Ascending aorta (tissue), 2 donors: Measurements from ENCODE around the gene NT5C1B. TPM values are rescaled to one million over a fixed set of nuclear protein-coding genes. Genes with fewer than 3 reads are reported as not detected.

Source experiments
- DNase-seq, 2 donors: peaks; one replicate each; pipeline ENCODE4 v3.0.0-alpha.2; 2019; ENCODE audit warnings: low spot score in 2 of 2
- H3K27ac ChIP-seq, 2 donors: fragments of 200-600 bp; sonication (generic); one replicate each; pipeline ENCODE4 v1.5.1; 2016 to 2017; ENCODE audit warnings: mild to moderate bottlenecking in 1 of 2
- H3K27me3 ChIP-seq: fragments of 200-600 bp; sonication (generic); one replicate; pipeline ENCODE4 v1.5.1; 2017
- H3K36me3 ChIP-seq, 2 donors: fragments of 200-600 bp; sonication (generic); one replicate each; pipeline ENCODE4 v1.5.1; 2016
- H3K4me1 ChIP-seq, 2 donors: fragments of 200-600 bp; sonication (generic); one replicate each; pipeline ENCODE4 v1.5.1; 2016 to 2017; ENCODE audit warnings: mild to moderate bottlenecking in 1 of 2
- H3K4me3 ChIP-seq, 2 donors: fragments of 200-600 bp; sonication (generic); one replicate each; pipeline ENCODE4 v1.5.1; 2016 to 2017; ENCODE audit warnings: mild to moderate bottlenecking in 1 of 2
- H3K9me3 ChIP-seq, 2 donors: fragments of 200-600 bp; sonication (generic); one replicate each; pipeline ENCODE4 v1.5.1; 2016
- CTCF ChIP-seq, 3 experiments: fragments of 200-600 bp in 2 of 3; fragments of 450-650 bp in 1 of 3; sonication (generic) in 2 of 3; IDR thresholded peaks; one replicate each; pipeline ENCODE4 v1.5.1; 2016 to 2019; ENCODE audit warnings: antibody characterized with exemption in 3 of 3, mild to moderate bottlenecking in 1 of 3, moderate library complexity in 1 of 3
- intact Hi-C: fragments of 100-400 bp; cut with DNase I; formaldehyde crosslinking; loops from one replicate; pipeline ENCODE4 v1.15.1; 2023
- total RNA-seq: library from RNA; depleted of rRNA; stranded (reverse); fragments of >200 nt; gene quantifications from one replicate; pipeline ENCODE4 v1.1.0, GENCODE V29; 2016

Gene NT5C1B
- total RNA-seq, 1 donor from 2014 or later, result not detected

DNA sequence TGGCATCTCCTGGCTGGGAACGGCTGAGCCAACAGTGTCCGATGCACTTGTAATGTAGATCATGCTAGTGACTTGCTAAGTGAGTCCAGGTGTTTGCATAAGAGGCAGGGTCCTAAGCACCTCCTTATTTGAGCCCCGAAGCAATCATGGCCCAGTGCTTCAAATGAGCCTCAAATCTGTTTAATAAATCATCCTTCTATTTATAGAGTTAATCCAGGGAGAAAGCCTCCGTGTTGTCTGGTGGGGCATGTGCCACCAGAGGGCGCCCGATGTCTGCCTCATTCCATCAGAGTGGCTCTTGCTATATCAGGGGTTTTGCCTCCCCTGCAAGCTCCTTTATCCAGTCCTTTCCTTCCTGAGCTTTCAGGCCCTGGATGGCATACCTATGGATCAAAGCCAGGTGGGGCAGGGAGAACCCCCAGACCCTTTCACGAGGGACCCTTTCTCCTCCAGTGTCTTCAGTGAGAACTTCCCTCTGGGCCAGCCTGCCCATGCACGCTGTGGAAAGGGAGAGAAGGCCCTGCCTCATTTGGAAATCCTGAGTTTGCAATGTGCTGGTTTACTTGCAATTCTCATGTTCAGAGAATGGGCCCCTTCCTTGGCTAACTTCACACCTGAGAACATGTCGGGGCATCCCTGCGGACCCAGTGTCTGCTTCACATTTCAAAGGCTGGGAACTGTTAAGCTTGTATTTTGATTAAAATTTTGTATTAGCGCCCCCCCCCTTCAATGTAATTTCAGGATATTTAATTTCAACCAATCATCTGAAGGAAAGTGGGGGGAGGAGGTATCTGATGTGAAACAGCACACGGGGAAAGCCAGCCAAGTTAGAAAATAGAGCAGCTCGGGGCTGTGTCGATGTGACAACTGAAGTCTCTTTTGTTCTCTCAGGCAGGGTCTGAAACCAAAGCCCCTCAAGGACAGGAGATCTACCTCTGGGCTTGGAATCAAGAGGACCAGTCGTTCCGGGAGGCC lies 68.6 kb downstream of the NT5C1B start:
- intact Hi-C loops, result loop anchor here (2.0 to 5.0 kb wide), 6 partner anchors 40 to 826 kb away; partner anchors contain the start of gene RDH14
- DNase-seq, result peak; percentile 19 to 95
- H3K27me3 ChIP-seq, result no peaks in the 10 kb centered on the region
- peak overlapping the region; percentile 53 to 66 for H3K27ac ChIP-seq
- H3K9me3 ChIP-seq, result no peaks in the 10 kb centered on the region
- peaks cover 3 to 28% of the 10 kb centered on the region in 2 donors for H3K4me1 ChIP-seq
- H3K36me3 ChIP-seq, result no peaks in the 10 kb centered on the region
- H3K4me3 ChIP-seq, result peak overlapping the region in 1 of 2 donors; percentile 17
- peak; percentile 84 to 94 (median 91) for TF ChIP-seq CTCF (IDR thresholded peaks at IDR 0.05)

DNA sequence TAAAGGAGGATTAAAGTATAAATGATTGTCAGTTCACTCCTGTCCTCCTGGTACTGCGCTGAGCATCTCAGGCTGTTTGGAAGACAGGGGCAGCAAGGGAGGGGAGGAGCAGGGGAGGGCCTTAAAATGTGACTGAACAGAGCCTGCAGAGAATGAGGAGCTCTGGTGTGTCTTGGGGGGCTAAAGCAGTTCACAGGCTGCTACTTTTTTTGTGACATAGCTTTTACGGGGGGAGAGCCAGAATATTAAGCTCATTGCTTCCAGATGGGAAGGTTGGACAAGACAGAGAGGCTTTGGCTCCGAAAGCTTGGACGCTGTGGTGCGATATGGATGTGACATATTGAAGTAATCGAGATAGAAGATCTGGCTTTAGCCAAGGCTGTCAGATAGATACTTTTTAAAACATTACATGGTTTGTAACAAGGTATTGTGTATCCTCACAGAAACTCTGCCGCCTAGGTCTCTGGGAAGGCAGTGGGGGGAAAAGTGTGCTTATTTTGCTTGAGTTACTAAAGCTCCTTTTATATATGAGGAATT lies 69.4 kb downstream of the NT5C1B start:
- no peaks in the 10 kb centered on the region for H3K36me3 ChIP-seq
- H3K9me3 ChIP-seq, result no peaks in the 10 kb centered on the region
- DNase-seq, result no peak
- peak overlapping the region; percentile 53 to 66 for H3K27ac ChIP-seq
- peaks cover 8 to 35% of the 10 kb centered on the region in 2 donors for H3K4me1 ChIP-seq
- no peaks in the 10 kb centered on the region for H3K27me3 ChIP-seq
- intact Hi-C loops, result loop anchor here (2.0 to 5.0 kb wide), 10 partner anchors 41 to 1343 kb away; partner anchors contain the start of gene RDH14
- no peak for TF ChIP-seq CTCF (IDR thresholded peaks at IDR 0.05)
- H3K4me3 ChIP-seq, result peak overlapping the region in 1 of 2 donors; percentile 17

DNA sequence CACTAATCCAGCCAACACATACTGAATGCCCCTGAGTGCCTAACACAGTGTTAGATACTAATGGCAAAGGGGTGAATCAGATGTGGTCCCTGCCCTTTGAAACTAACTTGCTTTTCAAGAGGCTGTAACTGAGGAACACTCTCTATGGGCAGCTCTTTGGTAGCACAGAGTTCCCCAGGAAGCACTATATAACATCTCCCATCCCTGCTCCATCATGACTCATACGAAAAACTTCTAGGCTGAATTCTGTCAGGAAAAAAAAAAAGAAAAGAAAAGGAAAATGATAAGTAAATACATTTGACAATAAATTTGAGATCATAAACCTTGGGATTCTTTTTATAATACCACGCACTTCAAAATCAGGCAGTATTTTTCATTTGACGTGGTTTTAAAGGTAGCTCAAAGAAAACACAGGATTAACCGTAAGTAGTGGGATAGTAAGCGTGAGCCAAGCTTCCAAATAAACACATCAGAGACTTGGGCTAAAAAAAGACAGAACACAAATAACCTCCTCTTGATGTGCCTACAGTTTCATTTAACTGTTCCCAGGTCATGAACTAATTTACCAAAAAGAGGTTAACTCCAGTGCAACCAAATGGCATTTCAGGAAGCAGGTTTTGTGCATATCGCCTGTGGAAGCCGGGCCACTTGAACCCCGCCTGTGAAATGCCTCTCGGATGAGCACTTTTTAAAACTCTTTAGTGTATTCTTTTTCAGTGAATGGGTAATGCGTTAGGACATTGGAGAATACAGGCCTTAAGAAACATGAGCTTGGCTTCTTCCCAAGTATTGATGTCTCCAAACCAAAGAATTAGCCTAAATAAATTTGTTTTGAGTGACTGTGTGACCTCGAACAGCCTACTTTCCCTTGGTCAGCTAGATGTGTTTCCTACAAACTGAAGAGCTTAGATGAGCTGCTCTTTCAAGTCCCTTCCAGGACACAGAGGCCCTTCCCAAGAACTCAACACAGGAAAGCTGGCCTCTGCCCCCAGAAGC lies 71.0 kb downstream of the NT5C1B start:
- intact Hi-C loops, result loop anchor here (2.0 to 5.0 kb wide), 4 partner anchors 61 to 1344 kb away; no protein-coding TSS in a partner anchor
- Histone ChIP-seq H3K27ac (peak overlapping the region; percentile 50 to 53), H3K9me3 (no peaks in the 10 kb centered on the region), H3K4me3 (peak overlapping the region in 1 of 2 donors; percentile 9), H3K36me3 (no peaks in the 10 kb centered on the region), H3K27me3 (no peaks in the 10 kb centered on the region), H3K4me1 (peaks cover 8 to 39% of the 10 kb centered on the region in 2 donors)
- no peak for TF ChIP-seq CTCF (IDR thresholded peaks at IDR 0.05)
- no peak for DNase-seq

DNA sequence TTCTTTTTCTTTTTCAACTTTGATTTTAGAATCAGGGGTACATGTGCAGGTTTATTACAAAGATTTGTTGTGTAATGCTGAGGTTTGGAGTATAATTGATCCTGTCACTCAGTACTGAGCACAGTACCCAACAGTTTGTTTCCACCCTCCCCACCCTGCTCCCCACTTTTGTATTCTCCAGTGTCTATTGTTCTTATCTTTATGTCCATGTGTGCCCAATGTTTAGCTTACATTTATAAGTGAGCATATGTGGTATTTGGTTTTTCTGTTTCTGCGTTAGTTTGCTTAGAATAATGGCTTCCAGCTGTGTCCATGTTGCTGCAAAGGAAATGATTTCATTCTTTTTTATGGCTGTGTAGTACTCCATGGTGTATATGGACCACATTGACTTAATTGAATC lies 72.0 kb downstream of the NT5C1B start:
- intact Hi-C loops, result loop anchor here (5.0 kb wide), 2 partner anchors 60 to 845 kb away; no protein-coding TSS in a partner anchor
- H3K27me3 ChIP-seq, result no peaks in the 10 kb centered on the region
- peaks cover 8 to 39% of the 10 kb centered on the region in 2 donors for H3K4me1 ChIP-seq
- no peak overlapping the region for H3K4me3 ChIP-seq
- H3K36me3 ChIP-seq, result no peaks in the 10 kb centered on the region
- no peak for DNase-seq
- peak overlapping the region; percentile 66 to 70 for H3K27ac ChIP-seq
- no peaks in the 10 kb centered on the region for H3K9me3 ChIP-seq
- TF ChIP-seq CTCF (IDR thresholded peaks at IDR 0.05), result no peak

DNA sequence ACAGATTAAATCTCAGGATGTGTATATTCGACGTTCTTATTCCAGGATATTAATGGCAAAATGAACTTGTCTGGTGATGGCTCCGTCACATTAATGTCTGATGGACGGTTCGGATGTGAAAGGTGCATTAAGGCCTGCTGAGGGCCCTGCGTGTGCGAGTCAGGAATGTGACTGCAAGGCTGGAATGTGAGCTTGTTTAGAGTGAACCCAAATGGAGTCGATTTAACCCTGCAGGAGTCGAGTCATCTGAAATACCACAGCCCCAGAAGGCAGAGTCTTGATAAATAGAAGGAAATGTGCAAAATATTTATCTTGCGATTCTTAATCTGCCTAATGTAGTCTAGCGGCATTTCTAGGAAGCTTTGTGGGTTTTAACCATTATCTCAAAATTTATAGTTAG lies 73.3 kb downstream of the NT5C1B start:
- Histone ChIP-seq H3K27ac (peak overlapping the region; percentile 66 to 70), H3K4me3 (no peak overlapping the region), H3K36me3 (no peaks in the 10 kb centered on the region), H3K4me1 (peaks cover 8 to 38% of the 10 kb centered on the region in 2 donors), H3K27me3 (no peaks in the 10 kb centered on the region), H3K9me3 (no peaks in the 10 kb centered on the region)
- no peak for DNase-seq
- no peak for TF ChIP-seq CTCF (IDR thresholded peaks at IDR 0.05)
- intact Hi-C loops, result loop anchor here (5.0 kb wide), 2 partner anchors 59 to 846 kb away; no protein-coding TSS in a partner anchor
